ENCODE results near the gene LHX3.

GRCh38 chr9:136218271-136218670 lies 13.3 kb upstream of the LHX3 start:
- TF ChIP-seq CTCF (IDR thresholded peaks at IDR 0.05; ENCODE audit: low read length) (no peak), EZH2 (optimal IDR thresholded peaks at IDR 0.05; ENCODE audit: low read depth, low read length) (no peak)
